ENCODE results near the gene SLC16A6. TPM values are rescaled to one million over a fixed set of nuclear protein-coding genes. Genes with fewer than 3 reads are reported as not detected.

The SLC16A6 gene
- total and polyA plus RNA-seq, 12 donors: 0.47 to 83.0 (median 2.5) TPM

GRCh38 chr17:68320943-68321555 lies 30.1 kb upstream of the SLC16A6 start:
- H3K27ac ChIP-seq: no peak overlapping the region
- H3K9me3 ChIP-seq (replicated peaks in 1 of 3): no peaks in the 10 kb centered on the region
- H3K36me3 ChIP-seq (replicated peaks in 1 of 2): no peaks in the 10 kb centered on the region
- TF ChIP-seq CTCF (IDR thresholded peaks at IDR 0.05) (no peak), POLR2A (IDR thresholded peaks at IDR 0.05) (no peak)
- no peak overlapping the region for H3K4me3 ChIP-seq
- DNase-seq: no peak
- no peaks in the 10 kb centered on the region for H3K27me3 ChIP-seq
- intact Hi-C loops (cut with DNase I): no loop called here
- 93 to 96% (median 95%) methylated on average over 7 of the region's 7 CpGs for WGBS, 4 donors
- H3K4me1 ChIP-seq (replicated peaks in 1 of 2): peaks cover 10 to 17% of the 10 kb centered on the region in 2 donors

- 82 to 89% (median 85%) methylated on average over 5 of the region's 5 CpGs for WGBS, 4 donors
These were observed 29.5 kb upstream of the SLC16A6 start for GRCh38 chr17:68320311-68320865.

GRCh38 chr17:68319410-68320162 lies 28.7 kb upstream of the SLC16A6 start:
- Histone ChIP-seq H3K4me3 (no peak overlapping the region), H3K4me1 (replicated peaks in 1 of 2) (peaks cover 10 to 20% of the 10 kb centered on the region in 2 donors), H3K9me3 (replicated peaks in 1 of 3) (no peaks in the 10 kb centered on the region), H3K36me3 (replicated peaks in 1 of 2) (no peaks in the 10 kb centered on the region), H3K27ac (peak overlapping the region in 3 of 5 donors; percentile 6 to 81 (median 78)), H3K27me3 (no peaks in the 10 kb centered on the region)
- TF ChIP-seq CTCF (IDR thresholded peaks at IDR 0.05) (no peak), POLR2A (IDR thresholded peaks at IDR 0.05) (no peak)
- 82 to 90% (median 86%) methylated on average over 12 of the region's 12 CpGs for WGBS, 4 donors
- DNase-seq: no peak
- intact Hi-C loops (cut with DNase I): no loop called here

More at GRCh38 chr17:68320311-68320865, 29.5 kb upstream of the SLC16A6 start:
- H3K4me1 ChIP-seq (replicated peaks in 1 of 2): peaks cover 10 to 17% of the 10 kb centered on the region in 2 donors
- TF ChIP-seq CTCF (IDR thresholded peaks at IDR 0.05) (no peak), POLR2A (IDR thresholded peaks at IDR 0.05) (no peak)
- no peaks in the 10 kb centered on the region for H3K9me3 ChIP-seq (replicated peaks in 1 of 3)
- intact Hi-C loops (cut with DNase I): no loop called here
- no peaks in the 10 kb centered on the region for H3K36me3 ChIP-seq (replicated peaks in 1 of 2)
- DNase-seq: no peak
- no peak overlapping the region for H3K4me3 ChIP-seq
- H3K27me3 ChIP-seq: no peaks in the 10 kb centered on the region
- no peak overlapping the region for H3K27ac ChIP-seq

Data from adrenal gland (tissue), 12 donors.